ENCODE data around the gene UBA3. TPM values are rescaled to one million over a fixed set of nuclear protein-coding genes. Genes with fewer than 3 reads are reported as not detected.

UBA3 gene
- total RNA-seq, 1 donor from 2014 or later = 55.6 TPM

GRCh38 chr3:69072928-69073327 lies 7.2 kb downstream of the UBA3 start:
- DNase-seq (ENCODE audit: low read depth in 2 of 2) = no peak

- no peak for DNase-seq (ENCODE audit: low read depth in 2 of 2)
Measured at GRCh38 chr3:69066121-69066520, 14.0 kb downstream of the UBA3 start.

GRCh38 chr3:69065318-69065964 lies 14.7 kb downstream of the UBA3 start:
- no peak for DNase-seq (ENCODE audit: low read depth in 2 of 2)

- no peak for DNase-seq (ENCODE audit: low read depth in 2 of 2)
Measured at GRCh38 chr3:69063636-69064035, 16.5 kb downstream of the UBA3 start.

- DNase-seq (ENCODE audit: low read depth in 2 of 2) = no peak
Measured at GRCh38 chr3:69059688-69060087, 20.5 kb downstream of the UBA3 start.

GRCh38 chr3:69058947-69059224 lies 21.3 kb downstream of the UBA3 start:
- DNase-seq (ENCODE audit: low read depth in 2 of 2) = no peak

GRCh38 chr3:69058180-69058946 lies 21.8 kb downstream of the UBA3 start:
- no peak for DNase-seq (ENCODE audit: low read depth in 2 of 2)

GRCh38 chr3:69052472-69052898 lies 27.7 kb downstream of the UBA3 start:
- no peak for DNase-seq (ENCODE audit: low read depth in 2 of 2)

GRCh38 chr3:69051756-69052471 lies 28.3 kb downstream of the UBA3 start, which contains the start of gene TMF1:
Gene TMF1, minus strand, starts transcription at chr3:69052333. Its CDS starts 247 bp downstream, at chr3:69052086.
- peak; percentile 99 for DNase-seq (ENCODE audit: low read depth in 2 of 2)

GRCh38 chr3:69048990-69049389 lies 31.2 kb downstream of the UBA3 start:
- no peak for DNase-seq (ENCODE audit: low read depth in 2 of 2)

GRCh38 chr3:69044608-69045007 lies 35.6 kb downstream of the UBA3 start:
- no peak for DNase-seq (ENCODE audit: low read depth in 2 of 2)

- DNase-seq (ENCODE audit: low read depth in 2 of 2) = peak; percentile 65 to 95
Measured at GRCh38 chr3:69033470-69033869, 46.7 kb downstream of the UBA3 start.

- DNase-seq (ENCODE audit: low read depth in 2 of 2) = no peak
Measured at GRCh38 chr3:69032737-69033136, 47.4 kb downstream of the UBA3 start.

GRCh38 chr3:69032142-69032541 lies 48.0 kb downstream of the UBA3 start:
- peak; percentile 10 to 73 for DNase-seq (ENCODE audit: low read depth in 2 of 2)

- DNase-seq (ENCODE audit: low read depth in 2 of 2) = no peak
Measured at GRCh38 chr3:69031635-69032034, 48.5 kb downstream of the UBA3 start.

GRCh38 chr3:69020857-69021256 lies 59.3 kb downstream of the UBA3 start:
- no peak for DNase-seq (ENCODE audit: low read depth in 2 of 2)

GRCh38 chr3:69020424-69020823 lies 59.7 kb downstream of the UBA3 start:
- DNase-seq (ENCODE audit: low read depth in 2 of 2) = peak in 1 of 2 donors; percentile 10

- DNase-seq (ENCODE audit: low read depth in 2 of 2) = peak; percentile 17 to 39
Measured at GRCh38 chr3:69016901-69017300, 63.3 kb downstream of the UBA3 start.

GRCh38 chr3:69016102-69016501 lies 64.1 kb downstream of the UBA3 start:
- DNase-seq (ENCODE audit: low read depth in 2 of 2) = no peak

- DNase-seq (ENCODE audit: low read depth in 2 of 2) = no peak
Measured at GRCh38 chr3:69014022-69014580, 66.1 kb downstream of the UBA3 start.

GRCh38 chr3:69013253-69014021 lies 66.7 kb downstream of the UBA3 start, which contains the start of gene EOGT:
Gene EOGT, minus strand, starts transcription at chr3:69013684. Its CDS starts 3,838 bp downstream, at chr3:69009846.
- DNase-seq (ENCODE audit: low read depth in 2 of 2) = peak; percentile 79 to 92

All from lung microvascular endothelial cell (primary cell).